Measurements from ENCODE around the gene IP6K2. TPM values are rescaled to one million over a fixed set of nuclear protein-coding genes. Genes with fewer than 3 reads are reported as not detected.

IP6K2 gene
- total and polyA plus RNA-seq, 2 of the 13 experiments (the other 11 are each of a cell fraction or from before 2014, with no cell fraction given) = 85.5 to 112 TPM

- TF ChIP-seq E2F5 (CRISPR knock-in tag; conservative IDR thresholded peaks at IDR 0.05) (peak; percentile 41; the same call in 1 of the 2 replicates), HMG20B (CRISPR knock-in tag; conservative IDR thresholded peaks at IDR 0.05) (no peak), ARNT (IDR thresholded peaks at IDR 0.05) (no peak), ZNF331 (CRISPR knock-in tag; IDR thresholded peaks at IDR 0.05) (peak; percentile 67), ZBTB38 (CRISPR knock-in tag; IDR thresholded peaks at IDR 0.05) (peak; percentile 95), ZNF510 (CRISPR knock-in tag; IDR thresholded peaks at IDR 0.05; ENCODE audit: low read depth) (peak; percentile 61; the same call in 1 of the 2 replicates), SCMH1 (CRISPR knock-in tag; IDR thresholded peaks at IDR 0.05; ENCODE audit: borderline replicate concordance) (no peak), ZFP62 (CRISPR knock-in tag; IDR thresholded peaks at IDR 0.05) (no peak), THAP11 (CRISPR knock-in tag; IDR thresholded peaks at IDR 0.05) (peak; percentile 70), HOXA3 (CRISPR knock-in tag; IDR thresholded peaks at IDR 0.05) (peak; percentile 73), RFX1 (IDR thresholded peaks at IDR 0.05) (no peak), RBM22 (optimal IDR thresholded peaks at IDR 0.05; ENCODE audit: low read length) (no peak), HIC2 (CRISPR knock-in tag; IDR thresholded peaks at IDR 0.05; ENCODE audit: low read depth) (no peak; the same call in 1 of the 2 replicates), ZSCAN20 (CRISPR knock-in tag; IDR thresholded peaks at IDR 0.05; ENCODE audit: borderline replicate concordance) (peak; percentile 31; the same call in 1 of the 2 replicates), FUBP1 (CRISPR knock-in tag; IDR thresholded peaks at IDR 0.05; ENCODE audit: borderline replicate concordance) (peak; percentile 93; the same call in 1 of the 2 replicates)
- TF ChIP-seq, protein P1, sequence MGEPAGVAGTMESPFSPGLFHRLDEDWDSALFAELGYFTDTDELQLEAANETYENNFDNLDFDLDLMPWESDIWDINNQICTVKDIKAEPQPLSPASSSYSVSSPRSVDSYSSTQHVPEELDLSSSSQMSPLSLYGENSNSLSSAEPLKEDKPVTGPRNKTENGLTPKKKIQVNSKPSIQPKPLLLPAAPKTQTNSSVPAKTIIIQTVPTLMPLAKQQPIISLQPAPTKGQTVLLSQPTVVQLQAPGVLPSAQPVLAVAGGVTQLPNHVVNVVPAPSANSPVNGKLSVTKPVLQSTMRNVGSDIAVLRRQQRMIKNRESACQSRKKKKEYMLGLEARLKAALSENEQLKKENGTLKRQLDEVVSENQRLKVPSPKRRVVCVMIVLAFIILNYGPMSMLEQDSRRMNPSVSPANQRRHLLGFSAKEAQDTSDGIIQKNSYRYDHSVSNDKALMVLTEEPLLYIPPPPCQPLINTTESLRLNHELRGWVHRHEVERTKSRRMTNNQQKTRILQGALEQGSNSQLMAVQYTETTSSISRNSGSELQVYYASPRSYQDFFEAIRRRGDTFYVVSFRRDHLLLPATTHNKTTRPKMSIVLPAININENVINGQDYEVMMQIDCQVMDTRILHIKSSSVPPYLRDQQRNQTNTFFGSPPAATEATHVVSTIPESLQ (CRISPR knock-in tag; conservative IDR thresholded peaks at IDR 0.05) = no peak
- TF ChIP-seq, protein P2, sequence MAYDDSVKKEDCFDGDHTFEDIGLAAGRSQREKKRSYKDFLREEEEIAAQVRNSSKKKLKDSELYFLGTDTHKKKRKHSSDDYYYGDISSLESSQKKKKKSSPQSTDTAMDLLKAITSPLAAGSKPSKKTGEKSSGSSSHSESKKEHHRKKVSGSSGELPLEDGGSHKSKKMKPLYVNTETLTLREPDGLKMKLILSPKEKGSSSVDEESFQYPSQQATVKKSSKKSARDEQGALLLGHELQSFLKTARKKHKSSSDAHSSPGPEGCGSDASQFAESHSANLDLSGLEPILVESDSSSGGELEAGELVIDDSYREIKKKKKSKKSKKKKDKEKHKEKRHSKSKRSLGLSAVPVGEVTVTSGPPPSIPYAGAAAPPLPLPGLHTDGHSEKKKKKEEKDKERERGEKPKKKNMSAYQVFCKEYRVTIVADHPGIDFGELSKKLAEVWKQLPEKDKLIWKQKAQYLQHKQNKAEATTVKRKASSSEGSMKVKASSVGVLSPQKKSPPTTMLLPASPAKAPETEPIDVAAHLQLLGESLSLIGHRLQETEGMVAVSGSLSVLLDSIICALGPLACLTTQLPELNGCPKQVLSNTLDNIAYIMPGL (CRISPR knock-in tag; IDR thresholded peaks at IDR 0.05; ENCODE audit: borderline replicate concordance in 1 of 2, low read depth in 1 of 2) = peak; percentile 99 to 100
- TF ChIP-seq, protein P3, sequence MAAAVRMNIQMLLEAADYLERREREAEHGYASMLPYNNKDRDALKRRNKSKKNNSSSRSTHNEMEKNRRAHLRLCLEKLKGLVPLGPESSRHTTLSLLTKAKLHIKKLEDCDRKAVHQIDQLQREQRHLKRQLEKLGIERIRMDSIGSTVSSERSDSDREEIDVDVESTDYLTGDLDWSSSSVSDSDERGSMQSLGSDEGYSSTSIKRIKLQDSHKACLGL (CRISPR knock-in tag; IDR thresholded peaks at IDR 0.05) = peak; percentile 96
These were observed 31.2 kb downstream of the IP6K2 start, which contains the start of gene NCKIPSD (continued) for GRCh38 chr3:48685603-48686511.

Data from HepG2 (cell line).